ENCODE results near the gene SNX21. TPM values are rescaled to one million over a fixed set of nuclear protein-coding genes. Genes with fewer than 3 reads are reported as not detected.

SNX21 gene
- total and polyA plus RNA-seq, 2 donors (not counting 3 experiments of a cell fraction or from before 2014, with no cell fraction given): 11.6 to 11.9 TPM

DNA sequence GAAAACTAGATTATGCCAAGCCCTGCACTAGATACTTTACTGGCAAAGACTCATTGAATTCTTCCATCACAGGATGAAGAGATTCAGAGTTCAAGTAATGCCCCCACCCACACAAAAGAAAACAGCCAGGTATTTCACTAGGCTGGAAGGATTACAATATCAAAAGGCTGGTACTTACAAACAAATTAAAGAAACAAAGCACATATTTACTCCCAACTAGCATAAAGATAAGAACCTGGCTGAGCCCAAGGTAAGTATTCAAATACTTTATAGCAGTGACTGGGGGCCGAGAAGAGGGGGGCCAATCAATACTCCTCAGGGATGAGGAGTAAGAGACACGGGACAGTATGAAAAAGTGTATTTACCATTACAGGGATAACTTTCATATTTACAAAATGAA, 19.9 kb downstream of the SNX21 start:
- H3K9me1 ChIP-seq (replicated peaks; ENCODE audit: control insufficient read depth, extremely low read depth, insufficient read depth, low read length): no peaks in the 10 kb centered on the region
- H3K79me2 ChIP-seq (ENCODE audit: control insufficient read depth, insufficient read depth, low read length): peaks cover 9% of the 10 kb centered on the region
- dilution Hi-C loops (cut with MboI; ENCODE audit: extremely low pct_ligation_motif_present, low sequenced_read_pairs): no loop called here
- DNase-seq (ENCODE audit: low read depth, low spot score): no peak
- ChIA-PET CTCF (interaction anchor here (1.0 to 1.9 kb wide), 2 partner anchors 11 to 117 kb away, joined by 4 to 5 read pairs; no protein-coding TSS in a partner anchor), POLR2A (no interaction called here)
- H3K27me3 ChIP-seq (ENCODE audit: control insufficient read depth in 2 of 2, insufficient read depth in 2 of 2, low read length in 2 of 2): no peaks in the 10 kb centered on the region
- no peaks in the 10 kb centered on the region for H3K9me3 ChIP-seq (replicated peaks; ENCODE audit: control insufficient read depth, insufficient read depth, low read length)
- H3K4me3 ChIP-seq (replicated peaks in 1 of 3; ENCODE audit: insufficient read depth in 1 of 3, low read depth in 1 of 3, low read length in 3 of 3): no peak overlapping the region
- H3K4me2 ChIP-seq (ENCODE audit: insufficient read depth, low read length): no peak overlapping the region
- no peak overlapping the region for H3K9ac ChIP-seq (replicated peaks; ENCODE audit: extremely low read depth, insufficient read depth, low read length)
- no peak overlapping the region for H3K27ac ChIP-seq (ENCODE audit: insufficient read depth, low read depth, low read length)
- no peak overlapping the region for H2AFZ ChIP-seq (ENCODE audit: low read depth, low read length)
- FAIRE-seq: no peak
- peaks cover 0 to 3% of the 10 kb centered on the region in 2 experiments for H3K36me3 ChIP-seq (ENCODE audit: control insufficient read depth in 2 of 2, extremely low read depth in 1 of 2, insufficient read depth in 2 of 2, low read length in 2 of 2)
- H3K4me1 ChIP-seq (ENCODE audit: control insufficient read depth, extremely low read depth, insufficient read depth, low read length): peaks cover 10% of the 10 kb centered on the region
- intact Hi-C loops (cut with micrococcal nuclease): no loop called here
- no peaks in the 10 kb centered on the region for H4K20me1 ChIP-seq (replicated peaks; ENCODE audit: control insufficient read depth, extremely low read depth, insufficient read depth, low read length)
- TF ChIP-seq POLR2A (IDR thresholded peaks at IDR 0.05; ENCODE audit: low read depth, low read length): no peak
- TF ChIP-seq MYC (IDR thresholded peaks at IDR 0.05; ENCODE audit: low read depth, low read length): no peak
- TF ChIP-seq FOS (IDR thresholded peaks at IDR 0.05; ENCODE audit: borderline replicate concordance, insufficient read depth, low read length): no peak
- no peak for TF ChIP-seq POLR2AphosphoS5 (IDR thresholded peaks at IDR 0.05; ENCODE audit: insufficient read depth, low read depth, low read length)
- TF ChIP-seq GATA2 (IDR thresholded peaks at IDR 0.05; ENCODE audit: insufficient read depth, insufficient read length, low read depth, low read length): no peak
- TF ChIP-seq, protein P1, sequence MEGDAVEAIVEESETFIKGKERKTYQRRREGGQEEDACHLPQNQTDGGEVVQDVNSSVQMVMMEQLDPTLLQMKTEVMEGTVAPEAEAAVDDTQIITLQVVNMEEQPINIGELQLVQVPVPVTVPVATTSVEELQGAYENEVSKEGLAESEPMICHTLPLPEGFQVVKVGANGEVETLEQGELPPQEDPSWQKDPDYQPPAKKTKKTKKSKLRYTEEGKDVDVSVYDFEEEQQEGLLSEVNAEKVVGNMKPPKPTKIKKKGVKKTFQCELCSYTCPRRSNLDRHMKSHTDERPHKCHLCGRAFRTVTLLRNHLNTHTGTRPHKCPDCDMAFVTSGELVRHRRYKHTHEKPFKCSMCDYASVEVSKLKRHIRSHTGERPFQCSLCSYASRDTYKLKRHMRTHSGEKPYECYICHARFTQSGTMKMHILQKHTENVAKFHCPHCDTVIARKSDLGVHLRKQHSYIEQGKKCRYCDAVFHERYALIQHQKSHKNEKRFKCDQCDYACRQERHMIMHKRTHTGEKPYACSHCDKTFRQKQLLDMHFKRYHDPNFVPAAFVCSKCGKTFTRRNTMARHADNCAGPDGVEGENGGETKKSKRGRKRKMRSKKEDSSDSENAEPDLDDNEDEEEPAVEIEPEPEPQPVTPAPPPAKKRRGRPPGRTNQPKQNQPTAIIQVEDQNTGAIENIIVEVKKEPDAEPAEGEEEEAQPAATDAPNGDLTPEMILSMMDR (IDR thresholded peaks at IDR 0.05; ENCODE audit: extremely low read depth in 1 of 2, insufficient read depth in 1 of 2, low read depth in 1 of 2, low read length in 2 of 2): no peak
- no peak for TF ChIP-seq JUN (IDR thresholded peaks at IDR 0.05; ENCODE audit: borderline replicate concordance, insufficient read depth, insufficient read length, low read depth)
- TF ChIP-seq EZH2 (IDR thresholded peaks at IDR 0.05; ENCODE audit: borderline replicate concordance, low read depth, low read length, severe bottlenecking): no peak
- TF ChIP-seq, protein P2, sequence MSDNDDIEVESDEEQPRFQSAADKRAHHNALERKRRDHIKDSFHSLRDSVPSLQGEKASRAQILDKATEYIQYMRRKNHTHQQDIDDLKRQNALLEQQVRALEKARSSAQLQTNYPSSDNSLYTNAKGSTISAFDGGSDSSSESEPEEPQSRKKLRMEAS (IDR thresholded peaks at IDR 0.05; ENCODE audit: insufficient read depth, insufficient read length): no peak
- no TSS peak for BruUV-seq (replicated peaks)
